ENCODE data around the gene RXYLT1.

The RXYLT1 gene

DNA sequence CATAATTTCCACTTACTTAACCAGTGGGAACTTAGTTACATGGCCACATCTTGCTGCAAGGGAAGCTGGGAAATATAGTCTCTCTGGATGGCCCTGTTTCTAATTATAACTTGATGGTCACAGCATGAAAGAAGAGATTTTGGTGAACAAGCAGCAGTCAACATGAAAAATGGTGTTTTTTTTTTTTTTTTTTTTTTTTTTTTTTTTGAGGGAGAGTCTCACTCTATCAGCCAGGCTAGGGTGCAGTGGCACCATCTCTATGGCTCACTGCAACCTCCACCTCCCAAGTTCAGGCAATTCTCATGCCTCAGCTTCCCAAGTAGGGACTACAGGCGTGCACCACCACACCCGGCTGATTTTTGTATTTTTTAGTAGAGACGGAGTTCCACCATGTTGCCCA lies 75.6 kb downstream of the RXYLT1 start:
- no peak for TF ChIP-seq EZH2phosphoT487 (conservative IDR thresholded peaks at IDR 0.05; ENCODE audit: low read length)
- TF ChIP-seq CTCF (IDR thresholded peaks at IDR 0.05; ENCODE audit: insufficient read depth, low read length, poor library complexity, severe bottlenecking): no peak
- no peak overlapping the region for H3K9ac ChIP-seq (ENCODE audit: low read length)
- H3K79me2 ChIP-seq (ENCODE audit: insufficient read depth, low read length): no peaks in the 10 kb centered on the region

DNA sequence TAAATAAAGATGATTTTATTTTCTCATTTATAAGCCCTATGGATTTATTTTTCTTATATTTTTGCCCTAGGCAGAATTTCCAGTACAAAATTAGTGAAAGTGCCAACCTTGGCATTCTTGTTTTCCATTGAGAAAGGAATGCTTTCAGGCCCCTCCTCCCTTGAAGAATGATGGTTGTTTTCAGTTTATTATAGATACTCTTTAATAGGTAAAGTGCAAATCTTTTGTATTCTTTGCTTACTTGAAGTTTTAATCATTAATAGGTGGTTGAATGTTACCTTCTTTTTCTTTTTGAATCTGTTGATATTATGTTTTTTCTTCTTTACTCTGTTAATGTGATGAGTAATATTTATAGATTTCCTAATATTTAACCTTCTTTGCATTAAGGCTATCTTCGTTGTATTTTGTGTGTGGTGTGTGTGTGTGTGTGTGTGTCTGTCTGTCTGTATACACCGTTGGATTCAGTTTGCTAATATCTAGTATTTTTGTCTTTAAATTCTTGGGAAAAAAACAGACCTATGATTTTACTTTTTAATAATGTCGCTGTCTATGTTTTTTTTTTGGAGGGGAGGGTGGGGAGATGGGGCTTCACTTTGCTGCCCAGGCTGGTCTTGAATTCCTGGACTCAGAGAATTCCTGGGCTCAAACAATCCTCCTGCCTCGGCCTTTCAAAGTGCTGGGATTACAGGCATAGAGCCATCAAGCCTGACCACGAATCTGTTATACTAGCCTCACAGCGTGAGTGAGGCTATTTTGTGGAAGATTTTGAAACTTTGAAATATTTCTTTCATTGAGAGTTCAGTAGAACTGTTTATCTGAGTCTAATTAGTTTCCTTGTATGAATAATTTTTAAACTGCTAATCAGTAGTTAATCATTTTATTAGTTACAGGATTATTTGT lies 78.3 kb downstream of the RXYLT1 start:
- Histone ChIP-seq H3F3A (ENCODE audit: insufficient read depth) (no peaks in the 10 kb centered on the region), H3K27me3 (ENCODE audit: low read length) (no peaks in the 10 kb centered on the region), H3K9me3 (ENCODE audit: insufficient read depth, low read length) (no peaks in the 10 kb centered on the region), H3K36me3 (ENCODE audit: low read length) (no peaks in the 10 kb centered on the region), H3K4me2 (ENCODE audit: low read depth, low read length, poor library complexity, severe bottlenecking) (no peak overlapping the region), H3K27ac (ENCODE audit: low read depth, low read length) (no peak overlapping the region), H2AFZ (ENCODE audit: low read depth, low read length, severe bottlenecking) (no peak overlapping the region), H4K20me1 (ENCODE audit: low read depth, low read length) (no peaks in the 10 kb centered on the region), H3K4me3 (ENCODE audit: insufficient read depth, low read length, poor library complexity, severe bottlenecking) (no peak overlapping the region), H3K9me2 (replicated peaks; ENCODE audit: insufficient read depth, low read length) (no peaks in the 10 kb centered on the region), H3K79me2 (ENCODE audit: insufficient read depth, low read length) (no peaks in the 10 kb centered on the region), H3K9ac (ENCODE audit: low read length) (no peak overlapping the region)
- TF ChIP-seq EZH2phosphoT487 (conservative IDR thresholded peaks at IDR 0.05; ENCODE audit: low read length) (no peak), CTCF (IDR thresholded peaks at IDR 0.05; ENCODE audit: insufficient read depth, low read length, poor library complexity, severe bottlenecking) (no peak)

More for the DNA sequence above, 75.6 kb downstream of the RXYLT1 start:
- Histone ChIP-seq H4K20me1 (ENCODE audit: low read depth, low read length) (no peaks in the 10 kb centered on the region), H3K36me3 (ENCODE audit: low read length) (no peaks in the 10 kb centered on the region), H3F3A (ENCODE audit: insufficient read depth) (no peaks in the 10 kb centered on the region), H3K27ac (ENCODE audit: low read depth, low read length) (no peak overlapping the region), H3K27me3 (ENCODE audit: low read length) (no peaks in the 10 kb centered on the region), H3K9me3 (ENCODE audit: insufficient read depth, low read length) (no peaks in the 10 kb centered on the region), H3K9me2 (replicated peaks; ENCODE audit: insufficient read depth, low read length) (no peaks in the 10 kb centered on the region), H2AFZ (ENCODE audit: low read depth, low read length, severe bottlenecking) (no peak overlapping the region), H3K4me2 (ENCODE audit: low read depth, low read length, poor library complexity, severe bottlenecking) (no peak overlapping the region), H3K4me3 (ENCODE audit: insufficient read depth, low read length, poor library complexity, severe bottlenecking) (no peak overlapping the region)
